ENCODE measurements around the gene NEK1.

The NEK1 gene

GRCh38 chr4:169417629-169418282 lies 194.6 kb downstream of the NEK1 start:
- no peak for DNase-seq

- DNase-seq = peak; percentile 47
Observed at GRCh38 chr4:169416997-169417396, 195.4 kb downstream of the NEK1 start.

GRCh38 chr4:169416461-169416860 lies 195.9 kb downstream of the NEK1 start:
- DNase-seq = no peak

GRCh38 chr4:169414913-169415312 lies 197.5 kb downstream of the NEK1 start:
- no peak for DNase-seq

GRCh38 chr4:169412046-169412445 lies 200.3 kb downstream of the NEK1 start:
- no peak for DNase-seq

GRCh38 chr4:169410839-169411770 lies 201.3 kb downstream of the NEK1 start:
- DNase-seq = no peak

- no peak for DNase-seq
Observed at GRCh38 chr4:169407217-169407845, 205.1 kb downstream of the NEK1 start.

- DNase-seq = no peak
Observed at GRCh38 chr4:169404960-169405359, 207.4 kb downstream of the NEK1 start.

- no peak for DNase-seq
Observed at GRCh38 chr4:169400832-169401231, 211.6 kb downstream of the NEK1 start.

GRCh38 chr4:169399976-169400767 lies 212.2 kb downstream of the NEK1 start:
- DNase-seq = no peak

- no peak for DNase-seq
Observed at GRCh38 chr4:169398316-169398715, 214.1 kb downstream of the NEK1 start.

GRCh38 chr4:169397762-169398161 lies 214.6 kb downstream of the NEK1 start:
- peak; percentile 14 for DNase-seq

GRCh38 chr4:169385376-169385775 lies 227.0 kb downstream of the NEK1 start:
- no peak for DNase-seq

GRCh38 chr4:169384779-169385178 lies 227.6 kb downstream of the NEK1 start:
- no peak for DNase-seq

GRCh38 chr4:169383724-169384123 lies 228.7 kb downstream of the NEK1 start:
- no peak for DNase-seq

GRCh38 chr4:169379688-169380087 lies 232.7 kb downstream of the NEK1 start:
- DNase-seq = no peak

- DNase-seq = no peak
Observed at GRCh38 chr4:169377367-169377766, 235.0 kb downstream of the NEK1 start.

GRCh38 chr4:169376421-169376820 lies 236.0 kb downstream of the NEK1 start:
- DNase-seq = no peak

GRCh38 chr4:169372791-169373190 lies 239.6 kb downstream of the NEK1 start:
- DNase-seq = no peak

- DNase-seq = no peak
Observed at GRCh38 chr4:169369634-169370033, 242.7 kb downstream of the NEK1 start.

- DNase-seq = no peak
Observed at GRCh38 chr4:169367826-169368225, 244.6 kb downstream of the NEK1 start.

GRCh38 chr4:169366821-169367220 lies 245.6 kb downstream of the NEK1 start:
- DNase-seq = no peak

- no peak for DNase-seq
Observed at GRCh38 chr4:169362607-169363006, 249.8 kb downstream of the NEK1 start.
